ENCODE data around the gene TBC1D22A. TPM values are rescaled to one million over a fixed set of nuclear protein-coding genes. Genes with fewer than 3 reads are reported as not detected.

TBC1D22A gene
- total RNA-seq, 4 donors from 2014 or later = 42.6 to 70.4 (median 55.1) TPM

- no peak overlapping the region for H3K4me3 ChIP-seq
- H3K4me1 ChIP-seq = peaks cover 0 to 3% (median 0%) of the 10 kb centered on the region in 4 donors
- H3K36me3 ChIP-seq = no peaks in the 10 kb centered on the region
- no peaks in the 10 kb centered on the region for H3K27me3 ChIP-seq
- H3K27ac ChIP-seq = peak overlapping the region in 1 of 4 donors; percentile 77
- TF ChIP-seq CTCF (IDR thresholded peaks at IDR 0.05) (no peak), POLR2A (IDR thresholded peaks at IDR 0.05) (no peak)
- H3K9me3 ChIP-seq = no peaks in the 10 kb centered on the region
- peak in 1 of 3 donors; percentile 34 for DNase-seq
Observed at GRCh38 chr22:47130883-47131631, 368.6 kb downstream of the TBC1D22A start.

DNA sequence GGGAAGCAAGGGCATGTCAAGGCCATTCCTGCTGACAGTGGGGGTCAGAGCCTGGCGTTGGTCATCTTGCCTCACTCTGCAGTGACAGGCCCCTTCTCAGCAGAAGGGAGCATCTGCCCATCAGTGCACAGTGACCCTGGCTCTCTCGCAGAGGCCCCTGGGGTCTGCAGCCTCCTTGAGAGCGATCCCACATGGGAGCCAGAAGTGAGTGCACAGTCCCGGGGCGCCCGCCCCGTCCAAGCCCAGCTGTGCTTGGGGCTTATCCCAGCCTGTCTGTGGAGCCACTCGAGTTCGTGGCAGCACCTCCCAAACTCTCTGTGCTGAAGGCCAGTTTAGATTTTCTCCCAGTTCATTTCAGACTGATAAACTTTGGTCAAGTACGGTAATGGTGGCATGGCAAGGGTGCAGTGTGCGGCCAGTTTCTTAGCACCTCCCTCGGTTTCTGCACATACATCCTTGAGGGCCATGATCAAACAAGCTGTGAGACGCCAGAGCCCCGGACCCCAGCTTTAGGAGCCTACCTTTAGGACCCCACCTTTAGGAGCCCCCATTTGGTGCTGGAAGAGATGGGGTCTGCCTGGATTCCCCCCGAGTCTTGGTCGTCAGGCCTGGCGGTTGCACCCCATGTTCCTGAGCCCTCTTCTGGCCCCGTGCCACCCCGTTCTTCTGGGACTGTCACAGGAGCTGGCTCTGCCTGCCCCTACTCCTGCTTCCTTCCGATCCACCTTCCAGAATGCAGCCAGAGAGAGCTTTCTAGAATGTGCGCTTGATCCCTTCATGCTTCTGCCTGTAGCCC lies 369.4 kb downstream of the TBC1D22A start:
- DNase-seq = no peak
- no peaks in the 10 kb centered on the region for H3K36me3 ChIP-seq
- TF ChIP-seq CTCF (IDR thresholded peaks at IDR 0.05) (no peak), POLR2A (IDR thresholded peaks at IDR 0.05) (no peak)
- peaks cover 0 to 3% (median 0%) of the 10 kb centered on the region in 4 donors for H3K4me1 ChIP-seq
- no peaks in the 10 kb centered on the region for H3K9me3 ChIP-seq
- no peak overlapping the region for H3K27ac ChIP-seq
- H3K4me3 ChIP-seq = no peak overlapping the region
- H3K27me3 ChIP-seq = no peaks in the 10 kb centered on the region

DNA sequence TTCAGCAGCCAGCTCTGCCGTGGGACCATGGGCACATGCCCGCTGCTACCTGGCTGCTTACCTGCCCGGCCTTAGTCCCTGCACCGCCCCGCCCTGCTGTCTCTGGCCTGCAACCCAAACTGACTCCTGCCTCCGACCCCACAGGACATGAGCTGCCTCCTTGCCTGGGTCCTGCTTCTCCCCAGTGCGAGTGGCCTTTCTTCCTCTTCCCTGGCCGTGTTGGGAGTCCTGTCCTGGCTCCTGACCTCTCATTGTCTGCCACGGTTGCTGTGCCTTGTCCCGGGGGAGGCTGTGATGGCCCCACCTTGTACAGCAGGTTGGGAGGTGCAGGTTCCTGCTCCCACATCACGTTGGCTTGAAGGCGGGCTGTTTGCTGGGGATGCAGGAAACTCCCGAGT lies 370.0 kb downstream of the TBC1D22A start:
- no peak for DNase-seq
- H3K27me3 ChIP-seq = no peaks in the 10 kb centered on the region
- no peak overlapping the region for H3K4me3 ChIP-seq
- TF ChIP-seq CTCF (IDR thresholded peaks at IDR 0.05) = no peak
- no peak for TF ChIP-seq POLR2A (IDR thresholded peaks at IDR 0.05)
- no peaks in the 10 kb centered on the region for H3K9me3 ChIP-seq
- no peak overlapping the region for H3K27ac ChIP-seq
- no peaks in the 10 kb centered on the region for H3K36me3 ChIP-seq
- peaks cover 0 to 3% (median 0%) of the 10 kb centered on the region in 4 donors for H3K4me1 ChIP-seq

DNA sequence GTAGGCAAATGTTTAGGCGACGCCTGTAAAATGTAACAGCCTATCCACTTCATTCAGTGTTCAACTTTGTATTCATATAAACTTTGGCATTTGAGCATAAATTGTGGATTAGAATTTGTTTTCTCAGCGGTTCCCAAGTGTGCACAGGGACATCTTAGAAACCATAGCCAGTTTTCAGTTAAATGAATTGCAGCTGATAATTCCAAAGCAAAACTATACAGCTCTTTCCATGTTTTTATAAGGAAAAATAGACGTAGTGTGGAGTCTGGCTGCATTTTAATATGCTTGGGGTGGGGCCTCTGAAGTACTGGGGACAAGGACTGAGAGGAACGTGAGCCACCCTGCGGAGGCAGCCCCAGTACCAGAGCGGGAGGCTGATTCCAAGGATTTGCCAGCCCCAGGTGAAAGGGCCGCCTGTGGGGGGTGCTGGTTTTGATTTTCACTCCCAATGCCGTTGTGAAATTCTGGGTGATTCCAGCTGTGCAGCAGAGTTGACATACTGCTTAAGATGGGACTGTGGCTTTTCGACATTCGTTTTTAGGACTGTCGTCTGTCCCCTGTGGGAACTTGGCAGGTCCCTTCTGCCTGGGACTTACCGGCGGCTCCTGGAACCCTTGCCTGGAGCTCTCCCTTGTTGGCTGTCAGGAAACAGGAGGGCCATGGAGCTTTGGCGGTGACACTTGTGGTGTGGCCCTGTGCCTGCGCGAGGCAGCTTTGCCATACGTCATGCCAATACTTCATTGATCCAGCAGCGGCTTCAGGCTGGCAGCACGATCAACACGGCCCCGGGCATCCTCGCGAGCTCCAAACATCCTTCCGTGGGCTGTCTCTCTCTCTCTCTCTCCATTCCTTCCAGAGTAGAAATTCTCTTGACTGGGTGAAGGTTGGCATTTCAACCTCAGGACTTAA lies 370.9 kb downstream of the TBC1D22A start:
- Histone ChIP-seq H3K27me3 (no peaks in the 10 kb centered on the region), H3K4me1 (peaks cover 0 to 3% (median 0%) of the 10 kb centered on the region in 4 donors), H3K36me3 (no peaks in the 10 kb centered on the region), H3K27ac (no peak overlapping the region), H3K4me3 (no peak overlapping the region), H3K9me3 (no peaks in the 10 kb centered on the region)
- no peak for DNase-seq
- TF ChIP-seq POLR2A (IDR thresholded peaks at IDR 0.05) = no peak
- no peak for TF ChIP-seq CTCF (IDR thresholded peaks at IDR 0.05)

DNA sequence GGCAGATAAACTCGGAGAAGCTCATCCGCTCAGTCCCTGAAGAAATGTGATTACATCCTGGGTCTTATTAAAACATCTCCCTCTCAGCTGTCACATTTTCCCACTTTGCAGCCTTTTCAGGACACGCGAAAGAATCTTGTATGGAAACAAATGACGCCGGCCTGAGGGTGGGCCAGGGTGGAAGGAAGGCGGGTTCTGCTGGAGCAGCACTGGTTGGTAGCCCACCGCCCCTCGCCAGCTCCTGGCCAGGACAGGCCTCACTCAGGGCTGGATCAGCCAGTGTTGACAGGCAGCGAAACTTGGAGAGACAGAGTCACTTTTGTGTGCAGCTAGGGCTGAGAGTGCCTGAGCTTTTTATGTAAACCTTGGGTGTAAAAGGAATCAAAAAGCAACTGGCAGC lies 371.8 kb downstream of the TBC1D22A start:
- TF ChIP-seq CTCF (IDR thresholded peaks at IDR 0.05) (no peak), POLR2A (IDR thresholded peaks at IDR 0.05) (no peak)
- H3K4me3 ChIP-seq = no peak overlapping the region
- DNase-seq = no peak

More for the DNA sequence above, 371.8 kb downstream of the TBC1D22A start:
- no peaks in the 10 kb centered on the region for H3K27me3 ChIP-seq
- peaks cover 0 to 3% (median 0%) of the 10 kb centered on the region in 4 donors for H3K4me1 ChIP-seq
- H3K36me3 ChIP-seq = no peaks in the 10 kb centered on the region
- no peaks in the 10 kb centered on the region for H3K9me3 ChIP-seq
- no peak overlapping the region for H3K27ac ChIP-seq

Data from Peyer's patch (tissue), 4 donors.